ENCODE results near the gene ASCL2.

ASCL2 gene

DNA sequence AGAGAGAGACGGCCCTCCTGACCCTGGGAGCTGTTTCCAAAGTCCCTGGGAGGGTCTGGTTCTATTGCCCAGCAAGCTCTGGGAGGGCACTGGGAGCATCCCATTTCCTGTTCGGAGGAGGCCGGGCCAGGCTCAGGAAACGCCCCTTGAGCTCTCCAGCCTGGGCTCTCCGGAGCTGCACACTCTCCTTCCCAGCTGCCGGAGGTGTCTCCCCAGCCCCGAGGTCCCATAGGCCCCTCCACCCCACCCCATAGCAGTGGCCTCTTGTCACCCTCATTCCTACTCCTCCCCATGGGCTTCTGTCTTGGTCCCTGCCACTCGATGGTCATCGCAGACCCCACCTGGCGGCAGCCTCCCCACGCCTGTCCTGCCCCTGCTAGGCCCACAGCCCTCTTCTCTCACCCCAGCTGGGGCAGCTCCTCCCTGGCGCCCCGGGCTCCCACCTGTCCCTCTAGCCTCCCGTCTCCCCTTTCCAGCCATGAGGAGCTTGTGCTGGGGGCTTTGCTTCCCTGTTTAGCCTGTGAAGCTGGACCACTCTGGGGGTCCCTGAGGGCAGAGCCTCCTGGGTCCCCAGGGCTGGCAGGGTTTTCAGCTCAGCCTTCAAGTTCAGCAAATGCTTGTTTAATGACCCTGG lies 34.2 kb upstream of the ASCL2 start:
- TF ChIP-seq GATA2 (IDR thresholded peaks at IDR 0.05; ENCODE audit: low read depth, low read length) (no peak), GATA3 (IDR thresholded peaks at IDR 0.05; ENCODE audit: low read depth, low read length) (no peak)

DNA sequence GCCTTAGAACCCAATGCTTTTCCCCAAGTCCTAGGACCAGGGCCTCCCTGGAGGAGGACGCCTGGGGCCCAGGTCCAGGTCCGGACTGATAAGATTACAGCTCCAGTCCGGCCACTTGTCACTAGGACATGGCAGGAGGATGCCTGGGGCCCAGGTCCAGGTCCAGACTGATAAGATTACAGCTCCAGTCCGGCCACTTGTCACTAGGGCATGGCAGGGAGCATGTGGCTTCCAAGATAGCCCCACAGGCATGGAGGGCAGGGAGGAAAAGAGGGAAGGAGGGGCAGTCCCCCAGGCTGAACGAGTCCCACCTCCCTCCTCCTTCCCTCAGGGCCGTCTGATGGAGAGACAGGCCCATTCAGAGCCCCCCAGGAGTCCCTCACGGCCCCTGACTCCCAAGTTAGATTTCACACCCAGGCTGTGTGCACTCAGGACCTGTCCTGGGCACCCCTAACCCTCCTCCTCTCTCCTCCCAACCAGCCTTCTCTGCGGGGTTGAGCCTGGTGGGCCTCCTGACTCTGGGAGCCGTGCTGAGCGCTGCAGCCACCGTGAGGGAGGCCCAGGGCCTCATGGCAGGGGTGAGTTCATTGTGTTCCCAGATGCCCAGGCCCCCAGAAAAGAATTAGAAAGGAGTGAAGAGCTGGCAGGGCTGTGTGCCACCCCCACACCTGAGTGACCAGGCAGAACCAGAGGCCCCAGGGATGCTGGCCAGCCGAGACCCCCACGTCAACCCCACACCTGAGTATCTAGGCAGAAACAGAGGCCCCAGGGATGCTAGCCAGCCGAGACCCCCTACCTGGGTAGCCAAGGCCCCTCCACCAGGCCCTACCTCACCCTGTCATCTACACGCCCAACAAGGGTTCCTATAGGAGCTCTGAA lies 33.5 kb upstream of the ASCL2 start:
- TF ChIP-seq GATA2 (IDR thresholded peaks at IDR 0.05; ENCODE audit: low read depth, low read length) = peak; percentile 54
- TF ChIP-seq GATA3 (IDR thresholded peaks at IDR 0.05; ENCODE audit: low read depth, low read length) = no peak

- TF ChIP-seq GATA3 (IDR thresholded peaks at IDR 0.05; ENCODE audit: low read depth, low read length) (no peak), GATA2 (IDR thresholded peaks at IDR 0.05; ENCODE audit: low read depth, low read length) (no peak)
Observed at GRCh38 chr11:2302896-2303626, 32.7 kb upstream of the ASCL2 start.

GRCh38 chr11:2302306-2302895 lies 32.0 kb upstream of the ASCL2 start:
- TF ChIP-seq GATA3 (IDR thresholded peaks at IDR 0.05; ENCODE audit: low read depth, low read length) = no peak
- TF ChIP-seq GATA2 (IDR thresholded peaks at IDR 0.05; ENCODE audit: low read depth, low read length) = no peak

GRCh38 chr11:2301631-2302305 lies 31.4 kb upstream of the ASCL2 start, which contains the start of the genes C11orf21 and TSPAN32:
Gene C11orf21 (minus strand): TSS chr11:2301918. CDS start chr11:2301808, 110 bp downstream.
Gene TSPAN32 (plus strand): TSS chr11:2302013. CDS start chr11:2302150, 137 bp downstream.
- TF ChIP-seq GATA2 (IDR thresholded peaks at IDR 0.05; ENCODE audit: low read depth, low read length) = no peak
- TF ChIP-seq GATA3 (IDR thresholded peaks at IDR 0.05; ENCODE audit: low read depth, low read length) = no peak

- TF ChIP-seq GATA2 (IDR thresholded peaks at IDR 0.05; ENCODE audit: low read depth, low read length) (no peak), GATA3 (IDR thresholded peaks at IDR 0.05; ENCODE audit: low read depth, low read length) (no peak)
Observed at GRCh38 chr11:2300936-2301630, 30.7 kb upstream of the ASCL2 start.

DNA sequence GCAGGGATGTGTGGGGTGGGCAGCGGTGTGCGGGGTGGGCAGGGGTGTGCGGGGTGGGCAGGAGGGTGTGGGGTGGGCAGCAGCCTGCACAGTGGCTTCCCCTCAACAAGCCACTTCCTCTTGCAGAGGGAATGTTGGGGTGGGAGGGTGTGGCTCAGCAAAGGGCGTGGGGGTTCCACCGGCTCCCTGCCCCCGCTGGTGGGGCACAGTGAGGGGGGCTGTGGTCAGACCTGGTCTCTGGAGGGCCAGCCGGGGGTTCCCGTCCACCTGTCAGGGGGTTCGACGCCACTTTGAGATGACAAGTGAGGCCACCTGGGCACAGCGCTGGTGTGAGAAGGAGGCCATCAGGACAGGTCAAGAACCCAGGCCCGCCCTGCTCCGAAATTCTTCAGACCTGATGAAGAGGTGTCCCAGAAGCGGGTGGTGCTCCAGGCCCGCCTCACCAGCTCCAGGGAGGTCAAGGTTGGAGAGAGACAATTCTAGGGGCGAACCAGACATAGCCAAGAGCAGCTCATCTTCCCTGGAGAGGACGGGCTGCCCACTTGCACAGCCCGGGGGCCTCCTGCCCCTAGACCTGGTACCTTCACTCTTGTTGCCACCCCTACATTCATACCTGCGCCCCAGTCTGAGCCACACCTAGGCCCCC lies 30.0 kb upstream of the ASCL2 start:
- TF ChIP-seq GATA3 (IDR thresholded peaks at IDR 0.05; ENCODE audit: low read depth, low read length) (no peak), GATA2 (IDR thresholded peaks at IDR 0.05; ENCODE audit: low read depth, low read length) (no peak)

DNA sequence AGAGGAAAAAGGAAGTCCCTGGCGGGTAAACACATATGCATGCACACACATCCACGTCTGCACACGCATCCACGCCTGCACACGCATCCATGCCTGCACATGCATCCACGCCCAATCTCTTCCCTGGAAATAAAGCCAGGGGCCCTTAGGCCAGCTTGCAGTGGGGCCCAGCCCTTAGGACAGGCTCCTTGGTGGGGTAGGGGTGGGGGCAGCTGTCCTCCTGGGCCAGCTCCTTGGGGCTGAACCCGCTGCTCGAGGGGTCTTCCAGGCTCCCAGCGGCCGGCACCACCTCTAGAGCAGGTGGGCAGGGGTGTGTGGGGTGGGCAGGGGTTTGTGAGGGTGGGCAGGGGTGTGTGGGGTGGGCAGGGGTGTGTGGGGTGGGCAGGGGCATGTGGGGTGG lies 29.4 kb upstream of the ASCL2 start:
- no peak for TF ChIP-seq GATA3 (IDR thresholded peaks at IDR 0.05; ENCODE audit: low read depth, low read length)
- no peak for TF ChIP-seq GATA2 (IDR thresholded peaks at IDR 0.05; ENCODE audit: low read depth, low read length)

GRCh38 chr11:2298795-2299761 lies 28.7 kb upstream of the ASCL2 start:
- TF ChIP-seq GATA2 (IDR thresholded peaks at IDR 0.05; ENCODE audit: low read depth, low read length) (no peak), GATA3 (IDR thresholded peaks at IDR 0.05; ENCODE audit: low read depth, low read length) (no peak)

- TF ChIP-seq GATA2 (IDR thresholded peaks at IDR 0.05; ENCODE audit: low read depth, low read length) (no peak), GATA3 (IDR thresholded peaks at IDR 0.05; ENCODE audit: low read depth, low read length) (no peak)
Observed at GRCh38 chr11:2298131-2298794, 27.9 kb upstream of the ASCL2 start.

DNA sequence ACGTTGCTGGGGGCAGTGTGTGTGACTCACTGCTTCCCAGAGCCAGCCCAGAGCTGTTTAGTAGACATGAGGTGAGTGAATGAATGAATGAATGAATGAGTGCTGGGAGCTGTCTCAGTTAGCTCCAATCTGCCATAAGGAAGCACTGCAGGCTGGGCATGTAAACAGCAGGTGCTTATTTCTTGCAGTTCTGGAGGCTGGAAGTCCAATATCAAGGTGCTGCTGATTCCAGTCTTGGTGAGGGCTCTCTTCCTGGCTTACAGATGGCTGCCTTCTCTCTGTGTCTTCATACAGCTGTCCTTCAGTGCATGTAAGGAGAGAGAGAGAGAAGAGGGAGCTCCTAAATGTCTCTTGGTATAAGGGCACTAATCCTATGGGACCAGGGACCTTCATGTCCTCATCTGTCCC lies 27.2 kb upstream of the ASCL2 start:
- no peak for TF ChIP-seq GATA3 (IDR thresholded peaks at IDR 0.05; ENCODE audit: low read depth, low read length)
- TF ChIP-seq GATA2 (IDR thresholded peaks at IDR 0.05; ENCODE audit: low read depth, low read length) = no peak

Data from SH-SY5Y (cell line).